Breast epithelium (tissue), 4 donors: ENCODE data around the gene SLC25A21. TPM values are rescaled to one million over a fixed set of nuclear protein-coding genes. Genes with fewer than 3 reads are reported as not detected.

Source experiments
- DNase-seq, 2 donors: peaks; one replicate each; pipeline ENCODE4 v3.0.0-alpha.2; 2019; ENCODE audit warnings: low spot score in 2 of 2
- H3K27ac ChIP-seq, 2 donors: fragments of 200-600 bp; sonication (generic) in 1 of 2; one replicate each; pipeline ENCODE4 v1.5.1; 2016 to 2019; ENCODE audit warnings: mild to moderate bottlenecking in 1 of 2
- H3K27me3 ChIP-seq, 2 donors: fragments of 200-600 bp; sonication (generic) in 1 of 2; one replicate each; pipeline versions ENCODE4 v1.5.1 to v1.6.0; 2017 to 2019; ENCODE audit warnings: control low read depth in 1 of 2, mild to moderate bottlenecking in 1 of 2
- H3K36me3 ChIP-seq: fragments of 200-600 bp; one replicate; pipeline ENCODE4 v1.5.1; 2019
- H3K4me1 ChIP-seq, 2 donors: fragments of 200-600 bp; sonication (generic); one replicate each; pipeline ENCODE4 v1.5.1; 2016 to 2019; ENCODE audit warnings: control low read depth in 1 of 2
- H3K4me3 ChIP-seq, 3 donors: fragments of 200-600 bp; sonication (generic); 1 replicate in 2 of 3; 2 replicates in 1 of 3; pipeline ENCODE4 v1.5.1; 2016 to 2019; ENCODE audit warnings: mild to moderate bottlenecking in 3 of 3, moderate library complexity in 2 of 3
- H3K9me3 ChIP-seq, 2 donors: fragments of 200-600 bp; sonication (generic) in 1 of 2; one replicate each; pipeline ENCODE4 v1.5.1; 2016 to 2019; ENCODE audit warnings: control low read depth in 1 of 2
- CTCF ChIP-seq, 3 donors: fragments of 450-650 bp; IDR thresholded peaks; one replicate each; pipeline ENCODE4 v1.5.1; 2016 to 2017; ENCODE audit warnings: antibody characterized with exemption in 3 of 3, mild to moderate bottlenecking in 3 of 3, moderate library complexity in 3 of 3
- POLR2A ChIP-seq: fragments of 450-650 bp; IDR thresholded peaks from one replicate; pipeline ENCODE4 v1.6.1; 2016; ENCODE audit warnings: antibody characterized with exemption, mild to moderate bottlenecking, moderate library complexity
- POLR2AphosphoS5 ChIP-seq, 3 donors: sonication (generic); formaldehyde crosslinking; IDR thresholded peaks; one replicate each; pipeline ENCODE4 v1.6.1; 2017; ENCODE audit warnings: antibody characterized with exemption in 3 of 3
- intact Hi-C: fragments of 100-400 bp; cut with DNase I; formaldehyde crosslinking; loops from one replicate; pipeline ENCODE4 v1.15.1; 2023; ENCODE audit warnings: low total_unique reads
- total RNA-seq, 3 donors: library from RNA; depleted of rRNA; stranded (reverse); fragments of >200 nt; gene quantifications; one replicate each; pipeline ENCODE4 v1.1.0, GENCODE V29; 2016

The SLC25A21 gene
- total RNA-seq, 3 donors from 2014 or later = 0.66 to 2.3 (median 1.6) TPM

DNA sequence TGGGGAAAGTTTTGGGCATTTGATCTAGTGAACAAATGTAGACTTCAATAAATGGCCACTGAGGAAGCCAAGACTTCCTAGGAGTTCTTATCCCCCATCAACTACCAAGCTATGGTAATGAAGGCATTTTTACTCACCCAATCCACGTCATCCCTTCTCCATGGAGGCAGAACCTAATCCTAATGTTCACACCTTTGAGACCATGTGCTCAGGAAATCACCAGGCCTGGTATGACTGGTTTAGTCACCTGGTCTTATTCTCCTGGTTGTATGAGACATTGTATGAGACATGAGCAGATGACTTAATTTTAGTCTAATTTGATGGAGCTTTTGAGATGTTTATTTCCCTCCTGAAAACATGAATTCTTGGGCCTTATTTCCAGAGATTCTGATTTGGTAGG lies 422.2 kb downstream of the SLC25A21 start:
- no peak overlapping the region for H3K4me3 ChIP-seq
- no peak for DNase-seq
- TF ChIP-seq POLR2AphosphoS5 (IDR thresholded peaks at IDR 0.05) (no peak), POLR2A (no peak), CTCF (IDR thresholded peaks at IDR 0.05) (no peak)
- H3K4me1 ChIP-seq = no peaks in the 10 kb centered on the region
- no peaks in the 10 kb centered on the region for H3K9me3 ChIP-seq
- no peaks in the 10 kb centered on the region for H3K27me3 ChIP-seq
- intact Hi-C loops = no loop called here
- no peak overlapping the region for H3K27ac ChIP-seq
- H3K36me3 ChIP-seq = no peaks in the 10 kb centered on the region

GRCh38 chr14:36748610-36749213 lies 423.7 kb downstream of the SLC25A21 start:
- no peaks in the 10 kb centered on the region for H3K27me3 ChIP-seq
- TF ChIP-seq POLR2AphosphoS5 (IDR thresholded peaks at IDR 0.05) (no peak), CTCF (IDR thresholded peaks at IDR 0.05) (no peak), POLR2A (no peak)
- H3K27ac ChIP-seq = no peak overlapping the region
- peaks cover 0 to 4% of the 10 kb centered on the region in 2 donors for H3K9me3 ChIP-seq
- DNase-seq = no peak
- no peaks in the 10 kb centered on the region for H3K4me1 ChIP-seq
- intact Hi-C loops = no loop called here
- no peak overlapping the region for H3K4me3 ChIP-seq
- no peaks in the 10 kb centered on the region for H3K36me3 ChIP-seq

- intact Hi-C loops = no loop called here
- no peak overlapping the region for H3K27ac ChIP-seq
- peaks cover 0 to 4% of the 10 kb centered on the region in 2 donors for H3K9me3 ChIP-seq
- H3K4me1 ChIP-seq = no peaks in the 10 kb centered on the region
- no peaks in the 10 kb centered on the region for H3K36me3 ChIP-seq
- H3K27me3 ChIP-seq = no peaks in the 10 kb centered on the region
- no peak overlapping the region for H3K4me3 ChIP-seq
- no peak for TF ChIP-seq POLR2AphosphoS5 (IDR thresholded peaks at IDR 0.05)
- TF ChIP-seq CTCF (IDR thresholded peaks at IDR 0.05) = peak in 1 of 3 donors; percentile 28
- DNase-seq = no peak
These were observed 424.8 kb downstream of the SLC25A21 start for GRCh38 chr14:36747411-36748184.

- H3K4me1 ChIP-seq = no peaks in the 10 kb centered on the region
- H3K4me3 ChIP-seq = no peak overlapping the region
- H3K9me3 ChIP-seq = peaks cover 0 to 4% of the 10 kb centered on the region in 2 donors
- H3K36me3 ChIP-seq = no peaks in the 10 kb centered on the region
- H3K27me3 ChIP-seq = no peaks in the 10 kb centered on the region
- no peak overlapping the region for H3K27ac ChIP-seq
- TF ChIP-seq CTCF (IDR thresholded peaks at IDR 0.05) (no peak), POLR2AphosphoS5 (IDR thresholded peaks at IDR 0.05) (no peak), POLR2A (no peak)
- intact Hi-C loops = no loop called here
- no peak for DNase-seq
These were observed 425.5 kb downstream of the SLC25A21 start for GRCh38 chr14:36746872-36747271.

- intact Hi-C loops = loop anchor here (2.0 kb wide), 1 partner anchor 53 kb away; no protein-coding TSS in a partner anchor
- Histone ChIP-seq H3K9me3 (peaks cover 0 to 4% of the 10 kb centered on the region in 2 donors), H3K27ac (no peak overlapping the region), H3K4me1 (no peaks in the 10 kb centered on the region), H3K4me3 (no peak overlapping the region), H3K27me3 (no peaks in the 10 kb centered on the region), H3K36me3 (no peaks in the 10 kb centered on the region)
- DNase-seq = no peak
- no peak for TF ChIP-seq POLR2AphosphoS5 (IDR thresholded peaks at IDR 0.05)
These were observed 430.5 kb downstream of the SLC25A21 start for GRCh38 chr14:36741858-36742257.
